HG03064 (cell line): Measurements from ENCODE around the gene PNPLA5.
"Not testable (repeated sequence)": the region's sequence is repeated elsewhere in the genome, so short reads cannot be mapped to it uniquely, and the experiment has no call there.

ENCODE experiments used
- ATAC-seq: cut with Tn5 transposase; IDR thresholded peaks from one replicate; pipeline ENCODE4 v1.9.1; 2021; ENCODE audit warnings: low read depth; ENCODE audit not compliant: unreplicated experiment

Gene PNPLA5, protein sequence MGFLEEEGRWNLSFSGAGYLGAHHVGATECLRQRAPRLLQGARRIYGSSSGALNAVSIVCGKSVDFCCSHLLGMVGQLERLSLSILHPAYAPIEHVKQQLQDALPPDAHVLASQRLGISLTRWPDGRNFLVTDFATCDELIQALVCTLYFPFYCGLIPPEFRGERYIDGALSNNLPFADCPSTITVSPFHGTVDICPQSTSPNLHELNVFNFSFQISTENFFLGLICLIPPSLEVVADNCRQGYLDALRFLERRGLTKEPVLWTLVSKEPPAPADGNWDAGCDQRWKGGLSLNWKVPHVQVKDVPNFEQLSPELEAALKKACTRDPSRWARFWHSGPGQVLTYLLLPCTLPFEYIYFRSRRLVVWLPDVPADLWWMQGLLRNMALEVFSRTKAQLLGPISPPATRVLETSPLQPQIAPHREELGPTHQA

DNA sequence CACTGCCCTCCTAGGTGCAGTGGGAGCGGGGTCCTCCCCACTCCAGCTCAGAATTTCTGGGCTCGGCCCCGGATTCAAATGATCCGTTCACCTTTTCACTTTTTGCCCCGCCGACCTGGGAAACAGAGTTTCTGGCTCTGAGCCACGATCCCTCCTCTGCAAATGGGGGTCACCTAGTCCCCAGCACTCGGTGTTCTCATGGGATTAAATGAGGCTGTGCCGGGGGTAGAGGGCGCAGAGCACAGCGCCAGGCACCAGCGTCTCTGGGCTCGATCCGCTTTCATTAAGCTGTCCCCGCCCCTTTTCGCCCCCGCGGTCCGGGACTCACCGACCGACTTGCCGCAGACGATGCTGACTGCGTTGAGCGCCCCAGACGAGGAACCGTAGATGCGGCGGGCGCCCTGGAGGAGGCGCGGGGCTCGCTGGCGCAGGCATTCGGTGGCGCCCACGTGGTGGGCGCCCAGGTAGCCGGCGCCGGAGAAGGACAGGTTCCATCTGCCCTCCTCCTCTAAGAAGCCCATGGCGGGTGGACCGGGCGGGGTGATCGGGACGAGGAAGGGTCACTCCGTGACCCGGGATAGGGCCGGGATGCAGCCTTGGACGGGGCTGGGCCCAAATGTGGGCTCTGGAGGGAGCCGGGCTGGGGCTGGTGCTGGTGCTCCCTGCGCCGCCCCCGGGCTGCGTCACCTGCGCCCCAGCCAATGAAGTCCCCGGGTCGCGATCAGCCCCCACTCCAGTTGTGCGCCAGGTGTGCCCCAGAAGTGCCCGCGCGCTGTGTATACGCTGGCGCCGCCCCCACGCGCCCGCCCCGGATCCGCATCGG is at the start of gene PNPLA5:
Gene PNPLA5, minus strand, starts transcription at position 654 of the 823 bp plus-strand sequence. Its CDS starts 133 bp downstream, at position 521.
- ATAC-seq: no peak

GRCh38 chr22:43941449-43941848 is 49.6 kb upstream of the PNPLA5 start:
- ATAC-seq: no peak

DNA sequence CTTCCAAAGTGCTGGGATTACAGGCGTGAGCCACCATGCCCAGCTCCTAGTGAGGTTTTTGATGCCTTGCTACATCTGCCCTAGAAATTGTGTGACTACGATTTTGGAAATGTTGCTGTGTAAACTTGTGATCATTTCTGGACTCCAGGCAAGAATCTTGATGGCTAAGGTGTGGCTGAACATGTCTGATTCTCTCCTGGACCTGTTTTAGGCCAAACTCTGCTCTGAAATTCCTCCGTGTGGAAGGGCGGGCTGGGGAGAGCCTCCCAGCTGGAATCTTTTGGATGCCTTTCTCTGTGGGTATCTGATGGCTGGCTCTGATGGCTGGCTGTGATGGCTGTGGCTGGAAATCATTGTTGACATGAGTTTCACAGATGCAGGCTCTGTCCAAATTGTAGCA is 40.0 kb upstream of the PNPLA5 start:
- no peak for ATAC-seq

- ATAC-seq: no peak
These were observed 37.1 kb upstream of the PNPLA5 start for GRCh38 chr22:43928908-43929307.

- no peak for ATAC-seq
These were observed 36.7 kb upstream of the PNPLA5 start for GRCh38 chr22:43928468-43928867.

DNA sequence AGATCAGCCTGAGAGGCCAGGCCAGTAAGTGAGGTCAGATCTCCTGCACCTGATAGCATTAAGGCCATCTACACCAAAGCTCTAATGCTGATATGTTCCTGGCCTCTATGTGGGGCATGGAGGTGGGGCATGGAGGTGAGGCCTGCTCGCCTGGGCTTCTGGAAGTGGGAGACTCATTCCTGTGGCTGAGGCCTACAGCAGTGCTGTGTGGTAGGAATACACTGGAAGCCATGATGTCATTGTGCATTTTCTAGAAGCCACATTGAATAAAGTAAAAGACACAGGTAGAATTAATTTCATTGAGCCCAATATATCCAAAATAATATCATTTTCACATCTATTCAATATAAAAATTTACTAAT is 34.5 kb upstream of the PNPLA5 start:
- ATAC-seq: no peak

DNA sequence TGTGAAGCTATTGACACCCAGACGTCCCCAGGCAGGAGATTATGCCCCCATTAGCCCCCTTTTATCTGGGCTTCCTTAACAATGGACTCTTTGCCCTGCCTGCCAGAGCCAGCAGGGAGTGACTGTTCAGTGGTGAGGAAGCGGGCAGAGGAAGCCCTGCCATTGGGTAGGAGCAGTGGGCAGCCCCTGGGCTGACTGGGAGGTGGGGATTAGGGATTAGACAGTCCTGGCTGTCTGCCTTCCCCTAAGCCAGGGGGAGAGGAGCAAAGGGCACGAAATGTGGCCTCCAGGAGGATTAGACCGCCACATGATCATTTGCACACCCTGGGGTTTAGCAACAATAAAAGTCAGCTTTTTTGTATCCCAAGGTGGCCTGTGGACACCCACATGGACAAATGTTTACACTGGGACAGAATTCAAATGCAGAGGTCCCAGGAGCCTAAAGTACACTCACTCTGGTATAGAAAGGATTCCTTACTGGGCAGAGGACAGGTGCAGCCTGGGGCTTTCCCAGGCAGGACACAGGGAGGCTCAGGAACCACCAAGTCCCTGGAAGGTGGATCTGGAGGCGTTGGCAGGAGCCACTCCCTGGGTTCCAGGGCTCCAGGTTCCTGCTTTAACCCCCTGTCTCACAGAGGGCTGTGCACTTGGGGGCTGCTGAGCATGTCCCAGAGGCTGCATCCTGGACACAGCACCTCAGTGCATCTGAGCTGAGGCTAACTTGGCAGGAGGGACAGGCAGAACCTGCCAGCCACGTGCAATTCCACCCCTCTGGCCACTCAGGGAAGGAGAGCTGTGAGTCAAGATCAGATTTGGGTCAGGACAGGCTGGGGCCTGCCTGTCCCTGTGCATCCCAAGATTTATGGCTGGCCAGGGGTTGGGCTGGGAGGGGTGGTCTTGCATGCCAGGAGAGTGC is 33.9 kb upstream of the PNPLA5 start:
- ATAC-seq: no peak

GRCh38 chr22:43924877-43925276 is 33.1 kb upstream of the PNPLA5 start:
- ATAC-seq: no peak

DNA sequence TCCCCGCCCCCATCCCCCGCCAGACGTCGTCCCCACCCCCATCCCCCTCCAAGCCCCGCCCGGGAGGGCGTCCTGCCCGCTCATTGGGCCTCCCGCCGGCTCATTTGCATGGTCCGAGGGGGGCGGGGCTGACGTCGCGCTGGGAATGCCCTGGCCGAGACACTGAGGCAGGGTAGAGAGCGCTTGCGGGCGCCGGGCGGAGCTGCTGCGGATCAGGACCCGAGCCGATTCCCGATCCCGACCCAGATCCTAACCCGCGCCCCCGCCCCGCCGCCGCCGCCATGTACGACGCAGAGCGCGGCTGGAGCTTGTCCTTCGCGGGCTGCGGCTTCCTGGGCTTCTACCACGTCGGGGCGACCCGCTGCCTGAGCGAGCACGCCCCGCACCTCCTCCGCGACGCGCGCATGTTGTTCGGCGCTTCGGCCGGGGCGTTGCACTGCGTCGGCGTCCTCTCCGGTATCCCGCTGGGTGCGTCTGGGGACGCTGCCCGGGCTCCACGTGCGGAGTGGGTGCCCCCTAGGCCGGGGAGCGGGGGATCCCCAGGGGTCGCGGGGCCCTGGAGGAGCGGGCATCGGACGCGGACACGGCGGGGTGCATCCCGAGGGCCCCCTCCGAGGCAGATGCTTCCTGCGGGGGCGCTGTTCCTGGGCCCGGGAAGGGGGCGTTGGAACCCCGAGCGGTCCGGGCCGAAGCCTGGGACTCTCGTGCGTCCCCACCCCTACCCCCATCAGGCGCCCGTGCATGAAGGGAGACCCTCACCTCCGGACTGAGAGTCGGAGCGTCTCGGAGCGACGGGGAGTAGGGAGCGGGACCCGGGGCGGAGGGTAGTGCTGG is 32.0 kb upstream of the PNPLA5 start, which contains the start of gene PNPLA3:
Gene PNPLA3, plus strand, starts transcription at position 175 of the 834 bp plus-strand sequence. Its CDS starts 107 bp downstream, at position 282.
- no peak for ATAC-seq

DNA sequence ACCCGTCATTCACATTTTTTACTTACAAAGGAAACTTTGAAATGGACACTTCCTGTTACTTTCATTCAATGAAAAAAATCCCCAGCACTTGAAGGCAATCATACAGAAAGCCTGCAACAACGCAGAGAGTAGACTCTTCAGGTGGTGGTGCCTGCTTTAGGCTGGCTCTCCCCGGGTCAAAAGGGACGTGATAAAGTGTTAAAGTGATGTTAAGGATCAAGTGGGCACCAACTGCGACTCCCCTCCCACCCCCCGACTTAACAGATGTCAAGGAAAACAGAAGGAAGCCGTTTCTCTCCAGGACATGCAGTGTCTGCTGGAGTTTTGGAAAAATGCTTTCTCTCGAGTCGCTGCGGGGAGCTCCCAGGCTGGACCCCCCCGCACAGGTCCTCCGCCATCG is 31.4 kb upstream of the PNPLA5 start:
- ATAC-seq: no peak

- no peak for ATAC-seq
These were observed 30.3 kb upstream of the PNPLA5 start for GRCh38 chr22:43922123-43922522.

DNA sequence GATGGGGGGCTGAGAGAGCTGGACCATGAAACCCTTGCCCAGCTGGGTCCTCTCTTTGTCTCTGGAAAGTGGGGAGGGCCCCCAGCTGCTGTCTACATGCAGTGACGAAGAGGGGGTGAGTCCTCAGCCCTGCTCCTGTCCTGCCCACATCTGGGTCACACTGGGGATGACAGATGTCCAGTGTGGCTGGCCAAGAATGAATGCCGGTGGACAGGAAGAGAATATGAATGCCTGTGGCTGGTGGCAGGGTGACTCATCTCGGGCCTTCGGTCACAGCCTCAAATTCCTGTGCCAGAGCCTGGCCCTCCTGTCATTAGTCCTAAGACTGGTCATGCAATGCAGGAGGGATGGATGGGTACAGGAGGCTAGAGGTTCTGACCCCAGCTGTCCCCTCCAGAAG is 29.6 kb upstream of the PNPLA5 start:
- no peak for ATAC-seq

GRCh38 chr22:43919106-43919973 is 27.5 kb upstream of the PNPLA5 start:
- no peak for ATAC-seq

DNA sequence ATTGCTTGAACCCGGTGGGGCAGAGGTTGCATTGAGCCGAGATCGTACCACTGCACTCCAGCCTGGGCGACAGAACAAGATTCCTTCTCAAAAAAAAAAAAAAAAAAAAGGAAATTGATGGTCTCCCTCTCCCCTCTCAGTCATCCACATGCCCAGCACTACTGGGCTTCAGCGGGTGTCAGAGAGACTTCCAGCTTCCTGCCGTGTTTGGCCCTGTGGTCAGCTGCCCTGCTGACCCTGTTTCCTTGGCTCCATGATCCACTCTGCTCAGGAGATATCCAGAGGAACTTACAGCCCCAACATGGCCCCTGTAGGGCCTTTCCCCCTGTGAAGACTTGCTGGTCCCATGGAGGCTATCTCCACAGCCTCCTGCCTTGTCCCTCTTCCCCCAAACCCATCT is 25.7 kb upstream of the PNPLA5 start:
- no peak for ATAC-seq

GRCh38 chr22:43911351-43911750 is 19.5 kb upstream of the PNPLA5 start:
- no peak for ATAC-seq

- ATAC-seq: no peak
These were observed 18.4 kb upstream of the PNPLA5 start for GRCh38 chr22:43910178-43910695.

DNA sequence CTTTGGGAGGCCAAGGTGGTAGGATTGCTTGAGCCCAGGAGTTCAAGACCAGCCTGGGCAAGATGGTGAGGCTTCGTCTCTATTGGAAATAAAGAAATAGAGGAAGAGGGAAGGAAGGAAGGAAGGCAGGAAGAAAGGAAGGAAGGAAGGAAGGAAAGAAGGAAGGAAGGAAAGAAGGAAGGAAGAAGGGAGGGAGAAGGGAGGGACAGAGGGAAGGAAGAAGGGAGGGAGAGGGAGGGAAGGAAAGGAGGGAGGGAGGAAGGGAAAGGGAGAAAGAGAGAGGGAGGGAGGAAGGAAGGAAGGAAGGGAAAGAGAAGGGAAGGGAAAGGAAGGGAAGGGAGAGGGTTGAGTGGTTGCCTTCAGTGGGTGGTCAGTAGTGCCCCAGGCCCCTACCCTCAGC is 17.9 kb upstream of the PNPLA5 start:
- ATAC-seq: no peak

DNA sequence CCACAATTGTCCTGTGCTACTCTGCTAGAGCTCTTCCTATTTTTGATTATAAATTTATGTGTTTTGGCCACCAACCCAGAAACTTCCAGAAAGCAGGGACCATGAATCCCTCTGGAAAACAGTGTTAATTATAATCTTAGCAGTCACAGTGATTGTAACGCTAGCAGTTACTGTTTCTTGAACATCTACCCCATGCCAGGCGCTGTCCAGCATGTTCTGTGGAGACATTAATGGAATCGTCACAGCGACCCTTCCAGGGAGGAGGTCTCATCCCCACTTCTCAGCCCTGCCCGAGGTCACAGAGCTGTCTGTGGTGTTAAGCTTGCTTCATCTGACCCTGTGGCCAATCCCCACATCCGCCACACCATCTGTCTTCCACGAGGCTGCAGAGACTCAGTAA is 13.9 kb upstream of the PNPLA5 start:
- no peak for ATAC-seq

GRCh38 chr22:43904412-43904811 is 12.6 kb upstream of the PNPLA5 start:
- not testable (repeated sequence) for ATAC-seq
